Measurements from ENCODE around the gene C1orf122.
"Not testable (repeated sequence)": the region's sequence is repeated elsewhere in the genome, so short reads cannot be mapped to it uniquely, and the experiment has no call there.

C1orf122 gene

GRCh38 chr1:37807555-37808368, at the start of gene C1orf122, which contains the start of gene YRDC:
TSS of gene C1orf122 (plus strand) at chr1:37807790. CDS start at chr1:37808405, 615 bp downstream.
TSS of gene YRDC (minus strand) at chr1:37808208. CDS start at chr1:37808180, 28 bp downstream.
- peak; percentile 88 to 93 for DNase-seq (ENCODE audit: low read depth in 2 of 2)

- no peak for DNase-seq (ENCODE audit: low read depth in 2 of 2)
Observed at GRCh38 chr1:37759451-37759850, 48.1 kb upstream of the C1orf122 start.

- no peak for DNase-seq (ENCODE audit: low read depth in 2 of 2)
Observed at GRCh38 chr1:37761416-37762095, 46.0 kb upstream of the C1orf122 start.

- no peak for DNase-seq (ENCODE audit: low read depth in 2 of 2)
Observed at GRCh38 chr1:37762516-37762915, 45.1 kb upstream of the C1orf122 start.

GRCh38 chr1:37763791-37764413, 43.7 kb upstream of the C1orf122 start:
- no peak for DNase-seq (ENCODE audit: low read depth in 2 of 2)

GRCh38 chr1:37764414-37764825, 43.2 kb upstream of the C1orf122 start:
- peak; percentile 42 to 61 for DNase-seq (ENCODE audit: low read depth in 2 of 2)

- no peak for DNase-seq (ENCODE audit: low read depth in 2 of 2)
Observed at GRCh38 chr1:37764888-37765441, 42.6 kb upstream of the C1orf122 start, which contains the start of gene EPHA10. TSS of gene EPHA10 (minus strand) at chr1:37765120. CDS start at chr1:37765066, 54 bp downstream.

GRCh38 chr1:37765916-37766664, 41.5 kb upstream of the C1orf122 start:
- DNase-seq (ENCODE audit: low read depth in 2 of 2): no peak

GRCh38 chr1:37767488-37767887, 40.1 kb upstream of the C1orf122 start:
- no peak for DNase-seq (ENCODE audit: low read depth in 2 of 2)

- DNase-seq (ENCODE audit: low read depth in 2 of 2): not testable (repeated sequence)
Observed at GRCh38 chr1:37771440-37771839, 36.1 kb upstream of the C1orf122 start.

GRCh38 chr1:37776946-37777516, 30.6 kb upstream of the C1orf122 start:
- no peak for DNase-seq (ENCODE audit: low read depth in 2 of 2)

- no peak for DNase-seq (ENCODE audit: low read depth in 2 of 2)
Observed at GRCh38 chr1:37778654-37779053, 28.9 kb upstream of the C1orf122 start.

- no peak for DNase-seq (ENCODE audit: low read depth in 2 of 2)
Observed at GRCh38 chr1:37782491-37782890, 25.1 kb upstream of the C1orf122 start.

- no peak for DNase-seq (ENCODE audit: low read depth in 2 of 2)
Observed at GRCh38 chr1:37792943-37793686, 14.5 kb upstream of the C1orf122 start.

GRCh38 chr1:37793773-37794371, 13.7 kb upstream of the C1orf122 start, which contains the start of gene MANEAL:
TSS of gene MANEAL (plus strand) at chr1:37793847. CDS start at chr1:37794183, 336 bp downstream.
- peak in 1 of 2 donors; percentile 18 for DNase-seq (ENCODE audit: low read depth in 2 of 2)

- no peak for DNase-seq (ENCODE audit: low read depth in 2 of 2)
Observed at GRCh38 chr1:37794372-37795339, 12.9 kb upstream of the C1orf122 start.

- DNase-seq (ENCODE audit: low read depth in 2 of 2): peak in 1 of 2 donors; percentile 47
Observed at GRCh38 chr1:37795340-37796125, 12.1 kb upstream of the C1orf122 start.
